Stomach (tissue), 9 donors: ENCODE measurements around the gene SLC25A23. TPM values are rescaled to one million over a fixed set of nuclear protein-coding genes. Genes with fewer than 3 reads are reported as not detected.

Source experiments
- DNase-seq, 2 donors: peaks; one replicate each; pipeline versions ENCODE4 v3.0.0 to v3.0.0-alpha.2; 2013 to 2019
- H3K27ac ChIP-seq, 5 donors: fragments of 200-600 bp in 4 of 5; sonication (generic) in 4 of 5; one replicate each; pipeline ENCODE4 v1.5.1; 2013 to 2019; ENCODE audit warnings: mild to moderate bottlenecking in 1 of 5, moderate library complexity in 1 of 5
- H3K27me3 ChIP-seq, 3 donors: fragments of 200-600 bp; sonication (generic); one replicate each; pipeline ENCODE4 v1.5.1; 2017 to 2019; ENCODE audit warnings: mixed run types in 1 of 3
- H3K36me3 ChIP-seq, 4 donors: fragments of 200-600 bp; sonication (generic); 1 replicate in 3 of 4; 2 replicates in 1 of 4; pipeline ENCODE4 v1.5.1; 2016 to 2019
- H3K4me1 ChIP-seq, 4 donors: fragments of 200-600 bp; sonication (generic); one replicate each; pipeline ENCODE4 v1.5.1; 2016 to 2019
- H3K4me3 ChIP-seq, 4 donors: fragments of 200-600 bp; sonication (generic) in 3 of 4; one replicate each; pipeline ENCODE4 v1.5.1; 2016 to 2019; ENCODE audit warnings: mild to moderate bottlenecking in 1 of 4
- H3K9me3 ChIP-seq, 4 donors: fragments of 200-600 bp; sonication (generic); one replicate each; pipeline ENCODE4 v1.5.1; 2016 to 2019
- EP300 ChIP-seq: sonication (generic); formaldehyde crosslinking; IDR thresholded peaks from one replicate; pipeline ENCODE4 v1.6.1; 2017; ENCODE audit warnings: antibody characterized with exemption
- POLR2A ChIP-seq, 4 donors: fragments of 450-650 bp; IDR thresholded peaks; one replicate each; pipeline ENCODE4 v1.6.1; 2016; ENCODE audit warnings: antibody characterized with exemption in 4 of 4, control low read depth in 2 of 4, mild to moderate bottlenecking in 1 of 4, moderate library complexity in 1 of 4
- POLR2AphosphoS5 ChIP-seq, 3 donors: sonication (generic); formaldehyde crosslinking; IDR thresholded peaks; one replicate each; pipeline ENCODE4 v1.6.1; 2016; ENCODE audit warnings: antibody characterized with exemption in 3 of 3
- WGBS, 5 donors: extraction: QIAGEN DNeasy Blood & Tissue Kit in 3 of 5; methylation state at CpG; one replicate each; pipeline versions ENCODE4 v1.1.5 to v1.1.7; 2013 to 2018; 5-methylcytosine and 5-hydroxymethylcytosine counted together
- intact Hi-C: fragments of 100-400 bp; cut with DNase I; formaldehyde crosslinking; loops from one replicate; pipeline ENCODE4 v1.15.1; 2023; ENCODE audit warnings: low total_unique reads
- polyA plus RNA-seq, 3 donors: library from polyadenylated mRNA; stranded (reverse); fragments of 200-250 nt; gene quantifications; one replicate each; pipeline ENCODE4 v1.2.3, GENCODE V29; 2013
- total RNA-seq, 5 donors: library from RNA; depleted of rRNA; stranded (reverse); fragments of >200 nt; gene quantifications; one replicate each; pipeline versions ENCODE4 v1.1.0 to v1.2.3, GENCODE V29; 2014 to 2016
- TF ChIP-seq, protein P1 (sequence below), 7 experiments: fragments of 450-650 bp in 4 of 7; fragments of 200-600 bp in 3 of 7; sonication (generic) in 3 of 7; IDR thresholded peaks; one replicate each; pipeline ENCODE4 v1.5.1; 2016 to 2019; ENCODE audit warnings: antibody characterized with exemption in 7 of 7, control low read depth in 2 of 7, mild to moderate bottlenecking in 1 of 7
- donor health status: healthy with polysubstance abuse.
- donor health status: Bipolar disorder and iron deficiency.
- donor health status: healthy.

SLC25A23 gene
- total and polyA plus RNA-seq, 8 donors: 20.7 to 191 (median 38.3) TPM

DNA sequence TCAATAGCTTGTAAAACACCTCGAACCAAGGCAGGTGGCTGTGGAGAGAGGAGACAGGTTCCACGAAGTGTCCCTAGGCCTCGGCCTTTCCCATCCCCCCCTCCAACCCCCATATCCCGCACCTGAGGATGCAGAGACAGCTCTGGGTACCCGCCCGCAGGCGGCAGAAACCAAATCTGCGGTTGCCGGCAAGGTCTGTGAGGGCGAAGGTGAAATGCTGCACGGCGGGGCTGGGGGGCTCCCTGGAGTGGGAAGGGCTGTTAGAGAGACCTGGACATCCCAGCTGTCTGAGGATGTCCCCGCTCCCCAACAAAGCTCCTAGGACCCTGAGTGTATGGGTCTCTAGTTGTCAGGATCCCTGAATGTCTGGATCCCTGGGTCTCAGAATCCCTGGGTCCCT is 19.2 kb upstream of the SLC25A23 start:
- no peak overlapping the region for H3K4me3 ChIP-seq
- WGBS, 5 donors: 84 to 92% (median 90%) methylated on average over 10 to 13 of the region's 13 CpGs
- TF ChIP-seq, protein P1, sequence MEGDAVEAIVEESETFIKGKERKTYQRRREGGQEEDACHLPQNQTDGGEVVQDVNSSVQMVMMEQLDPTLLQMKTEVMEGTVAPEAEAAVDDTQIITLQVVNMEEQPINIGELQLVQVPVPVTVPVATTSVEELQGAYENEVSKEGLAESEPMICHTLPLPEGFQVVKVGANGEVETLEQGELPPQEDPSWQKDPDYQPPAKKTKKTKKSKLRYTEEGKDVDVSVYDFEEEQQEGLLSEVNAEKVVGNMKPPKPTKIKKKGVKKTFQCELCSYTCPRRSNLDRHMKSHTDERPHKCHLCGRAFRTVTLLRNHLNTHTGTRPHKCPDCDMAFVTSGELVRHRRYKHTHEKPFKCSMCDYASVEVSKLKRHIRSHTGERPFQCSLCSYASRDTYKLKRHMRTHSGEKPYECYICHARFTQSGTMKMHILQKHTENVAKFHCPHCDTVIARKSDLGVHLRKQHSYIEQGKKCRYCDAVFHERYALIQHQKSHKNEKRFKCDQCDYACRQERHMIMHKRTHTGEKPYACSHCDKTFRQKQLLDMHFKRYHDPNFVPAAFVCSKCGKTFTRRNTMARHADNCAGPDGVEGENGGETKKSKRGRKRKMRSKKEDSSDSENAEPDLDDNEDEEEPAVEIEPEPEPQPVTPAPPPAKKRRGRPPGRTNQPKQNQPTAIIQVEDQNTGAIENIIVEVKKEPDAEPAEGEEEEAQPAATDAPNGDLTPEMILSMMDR (IDR thresholded peaks at IDR 0.05): no peak
- no peak for TF ChIP-seq POLR2A (IDR thresholded peaks at IDR 0.05)
- no peak for TF ChIP-seq EP300
- TF ChIP-seq POLR2AphosphoS5 (IDR thresholded peaks at IDR 0.05): no peak
- H3K36me3 ChIP-seq: peaks cover 0 to 11% (median 0%) of the 10 kb centered on the region in 4 donors
- no peak for DNase-seq
- intact Hi-C loops: no loop called here
- H3K9me3 ChIP-seq: no peaks in the 10 kb centered on the region
- no peak overlapping the region for H3K27ac ChIP-seq
- H3K27me3 ChIP-seq: peaks cover 0 to 68% (median 19%) of the 10 kb centered on the region in 3 donors
- H3K4me1 ChIP-seq: peaks cover 9 to 21% (median 19%) of the 10 kb centered on the region in 4 donors

GRCh38 chr19:6476896-6477431 is 17.4 kb upstream of the SLC25A23 start:
- H3K27ac ChIP-seq: no peak overlapping the region
- intact Hi-C loops: no loop called here
- DNase-seq: no peak
- peaks cover 9 to 26% (median 19%) of the 10 kb centered on the region in 4 donors for H3K4me1 ChIP-seq
- peaks cover 0 to 61% (median 19%) of the 10 kb centered on the region in 3 donors for H3K27me3 ChIP-seq
- H3K9me3 ChIP-seq: no peaks in the 10 kb centered on the region
- TF ChIP-seq EP300: no peak
- no peak for TF ChIP-seq POLR2A (IDR thresholded peaks at IDR 0.05)
- TF ChIP-seq, protein P1 (IDR thresholded peaks at IDR 0.05): no peak
- no peak for TF ChIP-seq POLR2AphosphoS5 (IDR thresholded peaks at IDR 0.05)
- WGBS, 5 donors: 9 to 31% (median 22%) methylated on average over 7 to 29 of the region's 29 CpGs; no CpG with 5 or more reads in 1 of the 5 donors
- H3K4me3 ChIP-seq: peak overlapping the region; percentile 16 to 41 (median 29)
- H3K36me3 ChIP-seq: peaks cover 0 to 11% (median 0%) of the 10 kb centered on the region in 4 donors

DNA sequence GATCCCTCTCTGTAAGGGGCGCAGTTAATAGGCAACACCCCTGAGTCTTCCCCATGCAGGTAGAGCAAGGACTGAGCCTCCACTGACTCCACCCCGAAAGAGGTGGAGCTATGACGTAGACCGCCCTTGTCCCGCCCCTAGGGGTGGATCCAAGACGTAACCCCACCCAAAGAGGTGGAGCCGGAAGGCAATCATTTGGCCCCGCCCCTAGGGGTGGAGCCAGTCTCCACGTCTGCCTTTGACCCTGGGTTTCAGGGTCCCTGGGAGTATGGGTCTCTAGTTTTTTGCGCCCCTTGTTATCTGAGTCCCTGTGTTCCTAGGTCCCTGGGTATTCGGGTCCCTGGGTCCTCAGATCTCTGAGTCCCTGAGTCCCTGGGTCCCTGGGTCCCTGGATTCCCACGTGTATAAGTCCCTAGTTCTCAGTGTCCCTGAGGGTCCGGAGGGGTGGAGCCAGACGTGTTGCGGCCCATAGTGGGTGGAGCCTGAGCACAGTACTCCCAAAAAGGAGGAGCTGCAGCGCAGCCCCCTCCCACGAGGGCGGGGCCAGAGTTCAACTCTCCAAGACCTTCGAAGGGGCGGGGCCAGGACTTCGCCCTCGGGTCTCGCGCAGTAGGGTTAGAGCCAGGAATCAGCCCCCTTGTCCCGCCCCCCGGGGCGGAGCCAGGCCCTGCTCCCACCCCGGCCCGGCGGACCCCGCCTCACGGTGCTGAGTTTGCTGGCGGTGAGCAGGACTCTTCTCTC is 16.7 kb upstream of the SLC25A23 start:
- no peak overlapping the region for H3K27ac ChIP-seq
- intact Hi-C loops: no loop called here
- peak; percentile 87 to 90 for DNase-seq
- TF ChIP-seq EP300: no peak
- 10 to 27% (median 21%) methylated on average over 22 to 33 of the region's 33 CpGs for WGBS, 5 donors
- peaks cover 0 to 11% (median 0%) of the 10 kb centered on the region in 4 donors for H3K36me3 ChIP-seq
- H3K9me3 ChIP-seq: no peaks in the 10 kb centered on the region
- H3K4me3 ChIP-seq: peak overlapping the region; percentile 16 to 41 (median 29)
- H3K27me3 ChIP-seq: peaks cover 0 to 55% (median 19%) of the 10 kb centered on the region in 3 donors
- peaks cover 9 to 26% (median 19%) of the 10 kb centered on the region in 4 donors for H3K4me1 ChIP-seq

DNA sequence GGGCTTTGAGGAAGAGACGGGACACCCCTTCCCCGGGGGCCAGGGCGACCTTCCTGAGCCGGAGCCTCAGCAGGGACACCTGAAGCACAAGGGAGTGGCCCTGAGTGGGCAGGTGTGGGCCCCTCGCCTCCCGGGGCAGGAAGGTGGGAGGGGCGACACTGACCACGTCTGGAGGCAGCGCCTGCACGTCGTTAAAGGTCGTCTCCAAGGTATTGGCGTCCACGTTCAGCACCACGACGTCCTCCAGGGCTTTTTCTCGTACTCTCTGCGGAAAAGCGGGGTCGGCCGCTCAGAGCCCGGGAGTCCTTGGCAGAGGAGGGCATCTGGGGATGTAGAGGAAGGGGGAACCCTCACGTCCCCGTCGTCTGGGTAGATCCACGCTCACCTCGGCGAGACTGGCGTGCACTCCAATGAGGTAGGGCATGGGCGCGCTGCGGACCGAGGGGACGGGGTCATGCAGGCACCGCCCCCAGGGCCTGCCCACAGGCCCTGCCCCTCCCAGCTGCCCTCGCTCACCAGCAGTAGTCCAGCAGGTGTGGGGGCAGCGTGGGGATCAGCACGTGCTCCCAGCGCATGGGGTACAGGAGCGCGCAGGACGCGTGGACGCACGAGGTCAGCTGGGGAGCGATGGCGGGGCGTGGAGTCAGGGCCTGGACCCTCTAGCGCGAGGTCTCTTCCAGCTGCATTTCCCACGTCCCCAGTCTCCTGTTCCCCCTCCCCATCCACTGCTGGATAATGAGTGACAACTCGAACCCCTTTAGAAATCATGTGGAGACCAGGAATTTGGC is 15.9 kb upstream of the SLC25A23 start:
- peaks cover 0 to 53% (median 19%) of the 10 kb centered on the region in 3 donors for H3K27me3 ChIP-seq
- peak overlapping the region in 3 of 4 donors; percentile 7 to 41 (median 16) for H3K4me3 ChIP-seq
- no peak overlapping the region for H3K27ac ChIP-seq
- intact Hi-C loops: no loop called here
- peak in 1 of 2 donors; percentile 63 for DNase-seq
- 4 to 33% (median 20%) methylated on average over 20 to 52 of the region's 52 CpGs for WGBS, 5 donors
- no peaks in the 10 kb centered on the region for H3K9me3 ChIP-seq
- peaks cover 0 to 18% (median 0%) of the 10 kb centered on the region in 4 donors for H3K36me3 ChIP-seq
- H3K4me1 ChIP-seq: peaks cover 9 to 26% (median 19%) of the 10 kb centered on the region in 4 donors
- TF ChIP-seq, protein P1 (IDR thresholded peaks at IDR 0.05): no peak
- TF ChIP-seq POLR2AphosphoS5 (IDR thresholded peaks at IDR 0.05) (no peak), POLR2A (IDR thresholded peaks at IDR 0.05) (no peak), EP300 (no peak)
